Measurements from ENCODE around the gene AXIN1. TPM values are rescaled to one million over a fixed set of nuclear protein-coding genes. Genes with fewer than 3 reads are reported as not detected.

Gene AXIN1
- total and polyA plus RNA-seq, 2 of the 8 experiments (the other 6 are each of a cell fraction or from before 2014, with no cell fraction given) = 12.5 to 41.9 TPM

DNA sequence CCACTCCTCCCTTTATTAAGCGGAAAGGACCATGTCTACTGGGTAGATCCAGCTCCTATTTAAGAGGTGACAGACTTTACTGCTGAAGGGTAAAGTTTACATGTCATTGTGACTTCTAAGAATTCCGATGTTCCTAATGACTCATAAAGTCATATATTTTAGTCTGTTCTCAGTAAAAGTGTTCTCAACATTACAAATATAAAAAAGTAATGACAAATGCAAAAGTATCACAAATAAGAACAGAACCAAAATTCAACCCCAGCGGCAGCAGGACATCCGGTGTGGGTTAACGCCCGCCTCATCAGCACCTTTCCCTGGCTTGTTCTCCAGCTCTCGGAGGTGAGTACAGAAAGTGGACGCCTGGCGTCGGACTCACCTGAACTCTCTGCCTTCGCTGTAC lies 6.8 kb downstream of the AXIN1 start:
- H2AK5ac ChIP-seq (ENCODE audit: low read depth, low read length) = no peak overlapping the region
- no peak overlapping the region for H2BK120ac ChIP-seq (replicated peaks; ENCODE audit: low read depth, low read length)
- peaks cover 0 to 2% (median 0%) of the 10 kb centered on the region in 4 experiments; a peak in 2 of 7 replicates for H3K4me1 ChIP-seq (replicated peaks in 1 of 4; ENCODE audit: control insufficient read depth in 3 of 4, insufficient read depth in 4 of 4, low read length in 3 of 4)
- 95% methylated on average over 11 of the region's 11 CpGs; no CpG with 5 or more reads in 1 of the 2 experiments for WGBS, 2 experiments (ENCODE audit: extremely low coverage in 1 of 2, insufficient coverage in 1 of 2, insufficient read length in 1 of 2, insufficient replicate concordance in 2 of 2, low coverage in 1 of 2, low lambda C conversion rate in 2 of 2, missing lambda C conversion rate in 1 of 2)
- H2AFZ ChIP-seq (ENCODE audit: low read length) = no peak overlapping the region
- FAIRE-seq (no peak), DNase-seq (ENCODE audit: low read depth in 1 of 2, low spot score in 2 of 2) (no peak)
- H2BK15ac ChIP-seq (ENCODE audit: low read length) = no peak overlapping the region
- H4K20me1 ChIP-seq (replicated peaks in 1 of 2; ENCODE audit: control insufficient read depth in 1 of 2, insufficient read depth in 2 of 2, low read length in 2 of 2) = peaks cover 17 to 44% of the 10 kb centered on the region in 2 experiments
- no peak overlapping the region for H3K4me2 ChIP-seq (ENCODE audit: insufficient read depth in 1 of 2, low read depth in 2 of 2, low read length in 2 of 2)
- H3K14ac ChIP-seq (ENCODE audit: insufficient read length) = no peak overlapping the region
- H3K79me2 ChIP-seq (ENCODE audit: control insufficient read depth in 1 of 2, insufficient read depth in 2 of 2, low read length in 2 of 2) = peaks cover 21 to 84% of the 10 kb centered on the region in 2 experiments; a peak in 3 of 4 replicates
- no peak overlapping the region for H3K9ac ChIP-seq (replicated peaks in 1 of 4; ENCODE audit: extremely low read depth in 1 of 4, low read depth in 3 of 4, low read length in 3 of 4)
- H3K23ac ChIP-seq (ENCODE audit: insufficient read length) = no peak overlapping the region
- no peak overlapping the region for H3K4ac ChIP-seq (replicated peaks; ENCODE audit: insufficient read length, low read depth, low read length)
- H2BK20ac ChIP-seq (ENCODE audit: low read length) = no peak overlapping the region
- H4K91ac ChIP-seq (replicated peaks; ENCODE audit: insufficient read length, low read length) = no peak overlapping the region
- H3K23me2 ChIP-seq (ENCODE audit: low read depth, low read length) = no peaks in the 10 kb centered on the region
- no peaks in the 10 kb centered on the region for H3K9me3 ChIP-seq (ENCODE audit: insufficient read depth in 2 of 2, low read depth in 1 of 2, low read length in 1 of 2)
- no peak overlapping the region for H4K5ac ChIP-seq (ENCODE audit: insufficient read length, low read depth, low read length)
- ChIA-PET POLR2A (ENCODE audit: partially characterized antibody) (interaction anchor here (0.8 to 1.8 kb wide), 3 partner anchors 9 to 35 kb away, joined by 3 to 4 read pairs (median 3); no protein-coding TSS in a partner anchor), CTCF (ENCODE audit: partially characterized antibody) (interaction anchor here (0.5 to 1.8 kb wide), 6 partner anchors 14 to 606 kb away, joined by 3 to 4 read pairs (median 4); no protein-coding TSS in a partner anchor)
- no peak overlapping the region for H2BK5ac ChIP-seq (ENCODE audit: low read depth, low read length)
- peaks cover 7 to 24% (median 10%) of the 10 kb centered on the region in 4 experiments; a peak in 6 of 8 replicates for H3K36me3 ChIP-seq (ENCODE audit: control insufficient read depth in 2 of 4, insufficient read depth in 4 of 4, low read length in 3 of 4)
- H4K8ac ChIP-seq (ENCODE audit: extremely low read depth, insufficient read depth, low read length) = no peak overlapping the region
- no peak overlapping the region for H3K4me3 ChIP-seq (ENCODE audit: extremely low read depth in 1 of 4, insufficient read depth in 2 of 4, low read depth in 3 of 4, low read length in 4 of 4)
- no peak overlapping the region for H3K18ac ChIP-seq (ENCODE audit: extremely low read depth, low read length)
- H3K27ac ChIP-seq (ENCODE audit: low read depth, low read length) = no peak overlapping the region
- no peak overlapping the region for H2BK12ac ChIP-seq (ENCODE audit: low read depth, low read length)
- H3K56ac ChIP-seq (replicated peaks; ENCODE audit: insufficient read length, low read depth, low read length) = no peak overlapping the region
- H3K27me3 ChIP-seq (replicated peaks in 1 of 4; ENCODE audit: control insufficient read depth in 3 of 4, extremely low read depth in 1 of 4, insufficient read depth in 3 of 4, low read length in 3 of 4) = no peaks in the 10 kb centered on the region
- peaks cover 40% of the 10 kb centered on the region for H3K79me1 ChIP-seq (ENCODE audit: low read depth, low read length)
- no peak for TF ChIP-seq KDM4A (IDR thresholded peaks at IDR 0.05; ENCODE audit: low read depth, low read length, severe bottlenecking)
- no peak for TF ChIP-seq POLR2AphosphoS5 (IDR thresholded peaks at IDR 0.05; ENCODE audit: low read depth, low read length)
- no peak for TF ChIP-seq NANOG (IDR thresholded peaks at IDR 0.05; ENCODE audit: insufficient read depth, low read depth, low read length, poor library complexity, severe bottlenecking)
- TF ChIP-seq GABPA (IDR thresholded peaks at IDR 0.05; ENCODE audit: borderline replicate concordance, insufficient read depth, low read length) = no peak
- TF ChIP-seq HDAC6 (IDR thresholded peaks at IDR 0.05; ENCODE audit: low read depth, low read length) = no peak
- no peak for TF ChIP-seq CTBP2 (IDR thresholded peaks at IDR 0.05; ENCODE audit: borderline replicate concordance, insufficient read depth, insufficient read length, low read length)
- no peak for TF ChIP-seq SAP30 (IDR thresholded peaks at IDR 0.05; ENCODE audit: insufficient read depth, insufficient replicate concordance, low read length)
- no peak for TF ChIP-seq PHF8 (conservative IDR thresholded peaks at IDR 0.05; ENCODE audit: low read depth, low read length)
- TF ChIP-seq, protein P1, sequence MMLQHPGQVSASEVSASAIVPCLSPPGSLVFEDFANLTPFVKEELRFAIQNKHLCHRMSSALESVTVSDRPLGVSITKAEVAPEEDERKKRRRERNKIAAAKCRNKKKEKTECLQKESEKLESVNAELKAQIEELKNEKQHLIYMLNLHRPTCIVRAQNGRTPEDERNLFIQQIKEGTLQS (IDR thresholded peaks at IDR 0.05; ENCODE audit: insufficient read depth, low read depth, low read length) = no peak
- no peak for TF ChIP-seq CREB1 (IDR thresholded peaks at IDR 0.05)
